Astrocyte (in vitro differentiated cells and primary cell): ENCODE data around the gene ISLR.

ENCODE experiments used
- CTCF ChIP-seq: IDR thresholded peaks from 2 replicates; pipeline ENCODE4 v1.5.1; 2011; ENCODE audit warnings: low read depth, mild to moderate bottlenecking, inconsistent platforms, low read length, moderate library complexity; ENCODE audit not compliant: insufficient read depth
- EZH2 ChIP-seq: IDR thresholded peaks from 2 replicates; pipeline ENCODE4 v1.6.1; 2012; ENCODE audit warnings: mild to moderate bottlenecking, low read length, inconsistent platforms; ENCODE audit not compliant: insufficient read depth

GRCh38 chr15:74225928-74226327, 52.4 kb downstream of the ISLR start:
- TF ChIP-seq CTCF (no peak), EZH2 (no peak)
